ENCODE measurements around the gene MED7. TPM values are rescaled to one million over a fixed set of nuclear protein-coding genes. Genes with fewer than 3 reads are reported as not detected.
A peak's percentile ranks its signal among the peaks of the same experiment; 100 is the strongest.

The MED7 gene
- polyA plus RNA-seq, 2 of the 4 experiments (the other 2 are of a cell fraction) = 22.6 to 23.0 TPM

DNA sequence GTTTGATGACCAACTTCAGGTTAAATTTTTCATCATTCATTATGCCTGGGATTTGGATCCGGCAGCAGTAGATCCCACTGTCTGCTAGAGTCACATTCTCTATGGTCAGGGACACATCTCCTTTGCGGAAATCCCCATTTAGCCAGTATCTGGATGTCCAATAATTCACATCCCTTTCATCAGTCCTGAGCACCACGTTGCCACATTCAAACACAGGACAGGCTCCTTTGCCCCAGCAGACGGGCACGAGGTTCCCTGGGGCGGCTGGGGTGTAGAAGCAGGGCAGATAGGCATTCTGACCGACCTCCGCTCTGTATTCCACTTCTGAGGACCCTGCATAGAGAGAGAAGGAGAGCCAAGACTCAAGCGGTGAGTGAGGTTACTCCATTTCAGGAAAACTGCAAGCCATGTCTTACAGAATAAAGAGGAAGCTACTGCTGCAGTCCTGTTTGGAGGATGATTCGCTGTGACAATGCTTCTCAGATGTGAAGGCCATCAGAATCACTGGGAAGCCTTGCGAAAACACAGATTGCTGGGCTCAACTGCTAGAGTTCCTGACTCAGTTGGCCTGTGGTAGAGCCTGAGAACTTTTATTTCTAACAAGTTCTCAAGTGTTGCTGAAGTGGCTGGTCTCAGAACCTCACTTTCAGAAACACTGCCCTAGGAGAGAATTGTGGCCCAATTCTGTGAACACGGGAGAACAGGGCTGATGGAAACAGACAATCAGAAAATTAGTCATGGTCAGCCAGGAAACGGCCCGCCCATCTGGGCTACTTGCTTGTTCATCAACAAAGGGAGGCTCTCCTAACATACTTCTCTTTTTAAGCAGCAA, 35.8 kb downstream of the MED7 start:
- DNase-seq (ENCODE audit: low read depth in 1 of 2, low spot score in 1 of 2) (no peak), ATAC-seq (peak; percentile 34 to 38; a peak in 3 of 6 replicates), FAIRE-seq (no peak)
- ChIA-PET POLR2A (interaction anchor here (1.2 kb wide), 1 partner anchor 9 kb away, joined by 3 read pairs; no protein-coding TSS in a partner anchor), CTCF (no interaction called here)
- Histone ChIP-seq H3K4me3 (no peak overlapping the region), H3K4me2 (no peak overlapping the region), H3K9me3 (no peaks in the 10 kb centered on the region), H3K4me1 (peaks cover 10% of the 10 kb centered on the region; the same call in 2 of the 3 replicates), H3K27ac (peak overlapping the region in 1 of 2 experiments; percentile 12; a peak in 2 of 6 replicates)
- WGBS (ENCODE audit: missing lambda C conversion rate) = 76% methylated on average over 14 of the region's 14 CpGs
- TF ChIP-seq PHF8 (IDR thresholded peaks at IDR 0.05; ENCODE audit: borderline replicate concordance, low read depth) (no peak), EHMT2 (IDR thresholded peaks at IDR 0.05; ENCODE audit: low read depth) (no peak), HDAC2 (IDR thresholded peaks at IDR 0.05) (no peak), E2F6 (IDR thresholded peaks at IDR 0.05; ENCODE audit: borderline replicate concordance, low read depth) (no peak), TP53 (CRISPR knock-in tag; IDR thresholded peaks at IDR 0.05) (no peak), FOXS1 (CRISPR knock-in tag; IDR thresholded peaks at IDR 0.05) (no peak), ESRRA (IDR thresholded peaks at IDR 0.05; ENCODE audit: borderline replicate concordance, low read length) (no peak), NR3C1 (IDR thresholded peaks at IDR 0.05) (no peak), PBX3 (IDR thresholded peaks at IDR 0.05) (no peak), SMC3 (IDR thresholded peaks at IDR 0.05) (no peak)
- TF ChIP-seq, protein P1, sequence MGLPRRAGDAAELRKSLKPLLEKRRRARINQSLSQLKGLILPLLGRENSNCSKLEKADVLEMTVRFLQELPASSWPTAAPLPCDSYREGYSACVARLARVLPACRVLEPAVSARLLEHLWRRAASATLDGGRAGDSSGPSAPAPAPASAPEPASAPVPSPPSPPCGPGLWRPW (IDR thresholded peaks at IDR 0.05) = no peak

DNA sequence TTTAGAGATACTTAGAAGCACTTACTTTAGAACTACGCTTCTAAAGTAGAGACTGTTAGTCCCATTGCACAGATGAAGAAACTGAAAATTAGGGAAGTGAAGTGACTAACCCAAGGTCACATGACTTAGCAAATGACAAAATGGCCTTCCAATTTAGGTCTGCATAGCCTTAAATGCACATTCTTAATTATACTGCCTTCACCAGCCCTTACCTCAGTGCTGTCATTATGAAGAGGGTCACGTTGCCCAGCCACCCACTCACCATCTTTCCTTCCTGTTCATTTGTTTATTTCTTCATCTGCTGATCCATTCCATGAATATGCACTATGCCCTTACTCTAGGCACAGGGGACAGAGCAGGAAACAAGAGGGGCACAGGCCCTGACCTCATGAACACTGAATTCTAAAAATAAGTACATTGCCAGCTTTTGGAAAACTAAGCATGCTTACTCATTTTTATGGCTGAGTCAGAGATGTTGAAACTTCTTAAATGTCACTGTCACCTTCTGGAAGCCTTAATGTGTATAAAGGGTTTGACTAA, 42.5 kb downstream of the MED7 start:
- DNase-seq (ENCODE audit: low read depth in 1 of 2, low spot score in 1 of 2) = peak in 1 of 2 experiments; percentile 50
- Histone ChIP-seq H3K4me3 (no peak overlapping the region), H3K4me1 (peaks cover 15% of the 10 kb centered on the region), H3K27ac (peak overlapping the region; percentile 56 to 68), H3K9me3 (no peaks in the 10 kb centered on the region), H3K4me2 (peak overlapping the region; percentile 45)
- FAIRE-seq = peak; percentile 46
- ChIA-PET POLR2A (interaction anchor here (0.6 to 1.4 kb wide), 2 partner anchors 42 to 140 kb away, joined by 3 to 8 read pairs; partner anchors contain the start of gene MED7), CTCF (no interaction called here)
- ATAC-seq = peak; percentile 73
- WGBS (ENCODE audit: missing lambda C conversion rate) = 77% methylated on average over 2 of the region's 2 CpGs
- TF ChIP-seq SMC3 (IDR thresholded peaks at IDR 0.05) (no peak), CEBPB (IDR thresholded peaks at IDR 0.05) (peak; percentile 45 to 69; a peak in 3 of 4 replicates), EP300 (IDR thresholded peaks at IDR 0.05) (no peak), CHD4 (IDR thresholded peaks at IDR 0.05; ENCODE audit: borderline replicate concordance) (no peak; the same call in 1 of the 2 replicates), POLR2A (IDR thresholded peaks at IDR 0.05; ENCODE audit: low read length) (no peak), HDAC2 (IDR thresholded peaks at IDR 0.05) (no peak), NR3C1 (IDR thresholded peaks at IDR 0.05) (no peak), RFX5 (IDR thresholded peaks at IDR 0.05) (no peak), NFE2L2 (conservative IDR thresholded peaks at IDR 0.05; ENCODE audit: low read length) (no peak), ZNF302 (CRISPR knock-in tag; IDR thresholded peaks at IDR 0.05) (no peak), JUNB (IDR thresholded peaks at IDR 0.05) (peak; percentile 78), NPAS2 (CRISPR knock-in tag; IDR thresholded peaks at IDR 0.05; ENCODE audit: borderline replicate concordance) (no peak), EHF (CRISPR knock-in tag; IDR thresholded peaks at IDR 0.05) (no peak), ESRRA (IDR thresholded peaks at IDR 0.05; ENCODE audit: borderline replicate concordance, low read length) (no peak), HOXB5 (CRISPR knock-in tag; IDR thresholded peaks at IDR 0.05) (no peak), POLR2AphosphoS2 (conservative IDR thresholded peaks at IDR 0.05; ENCODE audit: low read length) (no peak), MAFK (IDR thresholded peaks at IDR 0.05; ENCODE audit: partially characterized antibody) (peak; percentile 63), FOSB (CRISPR knock-in tag; IDR thresholded peaks at IDR 0.05) (no peak), MYC (IDR thresholded peaks at IDR 0.05; ENCODE audit: borderline replicate concordance, low read length) (no peak), RAD21 (conservative IDR thresholded peaks at IDR 0.05 in 1 of 2, IDR thresholded peaks at IDR 0.05 in 1 of 2) (no peak; a peak in 1 of 5 replicates), JUN (IDR thresholded peaks at IDR 0.05) (0 out of 5 replicates have a peak, but pooled peaks of 1 of the 2 experiments have one; percentile 33), BHLHE40 (IDR thresholded peaks at IDR 0.05; ENCODE audit: low read depth, low read length) (no peak), CHD2 (IDR thresholded peaks at IDR 0.05; ENCODE audit: low read length, partially characterized antibody) (no peak), TP53 (CRISPR knock-in tag; IDR thresholded peaks at IDR 0.05) (no peak), HOXA7 (CRISPR knock-in tag; IDR thresholded peaks at IDR 0.05) (no peak), HMGXB4 (CRISPR knock-in tag; IDR thresholded peaks at IDR 0.05; ENCODE audit: borderline replicate concordance) (no peak)
- TF ChIP-seq, protein P1 (IDR thresholded peaks at IDR 0.05) = no peak
- TF ChIP-seq, protein P2, sequence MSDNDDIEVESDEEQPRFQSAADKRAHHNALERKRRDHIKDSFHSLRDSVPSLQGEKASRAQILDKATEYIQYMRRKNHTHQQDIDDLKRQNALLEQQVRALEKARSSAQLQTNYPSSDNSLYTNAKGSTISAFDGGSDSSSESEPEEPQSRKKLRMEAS (IDR thresholded peaks at IDR 0.05) = 0 out of 2 replicates have a peak, but pooled peaks have one; percentile 36
